HCT116 (cell line): ENCODE data around the gene GSTA3. TPM values are rescaled to one million over a fixed set of nuclear protein-coding genes. Genes with fewer than 3 reads are reported as not detected.

ENCODE experiments used
- ATAC-seq: fragments of 200-7000 bp; cut with Tn5 transposase; 2 replicates; pipeline ENCODE4 v1.9.1; 2020; ENCODE audit warnings: mild to moderate bottlenecking, moderate library complexity
- BruUV-seq: library from RNA; stranded (reverse); fragments of 400-500 nt; replicated peaks from 2 replicates; lab custom pipeline; 2021; lab: Mats Ljungman, UMichigan
- CTCF ChIA-PET: fragments of 300-600 bp; sonication (Branson Sonifier 250); formaldehyde crosslinking; loops from one replicate; lab custom pipeline; 2021; ENCODE audit warnings: antibody characterized with exemption; lab: Charles Lee
- POLR2A ChIA-PET: fragments of 300-600, 350-600 bp; sonication (Branson Sonifier 250); formaldehyde crosslinking; loops from one replicate; lab custom pipeline; 2021; ENCODE audit warnings: antibody characterized with exemption; lab: Charles Lee
- RAD21 ChIA-PET, 2 experiments: fragments of 300-600 bp; sonication (Branson Sonifier 250); formaldehyde crosslinking; loops; one replicate each; lab custom pipeline; 2023; ENCODE audit warnings: low total read pairs in 2 of 2; ENCODE audit not compliant: uncharacterized antibody in 2 of 2, unreplicated experiment in 2 of 2, low non-redundant PET in 1 of 2; lab: Charles Lee
- DNase-seq: peaks from one replicate; pipeline ENCODE4 v3.0.0-alpha.2; 2010; ENCODE audit warnings: low read depth, low spot score
- H2AFZ ChIP-seq: fragments of 200-600 bp; shearing (Covaris generic), sonication (generic); 2 replicates; pipeline ENCODE4 v1.6.1; 2017; ENCODE audit warnings: low read depth, mixed run types, mixed read lengths, antibody characterized with exemption, low read length; ENCODE audit not compliant: poor library complexity, severe bottlenecking
- H3K27ac ChIP-seq: 2 replicates; pipeline ENCODE4 v1.5.1; 2012; ENCODE audit warnings: low read depth, low read length
- H3K27me3 ChIP-seq: fragments of 200-600 bp; sonication (generic); 2 replicates; pipeline ENCODE4 v1.6.1; 2016; ENCODE audit warnings: mixed run types, low read length, mixed read lengths; ENCODE audit not compliant: insufficient read depth
- H3K36me3 ChIP-seq, 2 experiments: fragments of 200-500 bp in 1 of 2; fragments of 200-600 bp in 1 of 2; sonication (Bioruptor generic) in 1 of 2; sonication (generic) in 1 of 2; 2 replicates each; pipeline versions ENCODE4 v1.5.1 to v1.6.1; 2014 to 2016; ENCODE audit warnings: low read length in 2 of 2, inconsistent platforms in 1 of 2, mixed read lengths in 1 of 2, mixed run types in 1 of 2; ENCODE audit not compliant: insufficient read depth in 2 of 2, control insufficient read depth in 1 of 2
- H3K4me1 ChIP-seq, 2 experiments: fragments of 200-600 bp in 1 of 2; sonication (generic) in 1 of 2; 2 replicates each; pipeline versions ENCODE4 v1.5.1 to v1.6.1; 2012 to 2017; ENCODE audit warnings: low read length in 2 of 2, inconsistent platforms in 1 of 2, mild to moderate bottlenecking in 1 of 2, mixed read lengths in 1 of 2, mixed run types in 1 of 2, moderate library complexity in 1 of 2; ENCODE audit not compliant: insufficient read depth in 2 of 2, control insufficient read depth in 1 of 2
- H3K4me2 ChIP-seq: fragments of 200-600 bp; sonication (generic); 2 replicates; pipeline ENCODE4 v1.6.1; 2017; ENCODE audit warnings: mixed run types, low read length, mixed read lengths
- H3K4me3 ChIP-seq, 2 experiments: fragments of 200-600 bp in 1 of 2; sonication (generic) in 1 of 2; replicated peaks in 1 of 2; 2 replicates each; pipeline ENCODE4 v1.5.1; 2011 to 2016; ENCODE audit warnings: low read length in 2 of 2, control low read depth in 1 of 2, low read depth in 1 of 2, mild to moderate bottlenecking in 1 of 2, mixed read lengths in 1 of 2, mixed run types in 1 of 2
- H3K79me2 ChIP-seq: fragments of 200-600 bp; sonication (generic); 2 replicates; pipeline ENCODE4 v1.6.1; 2017; ENCODE audit warnings: mild to moderate bottlenecking, mixed run types, low read length, moderate library complexity, mixed read lengths; ENCODE audit not compliant: insufficient read depth
- H3K9ac ChIP-seq: fragments of 200-600 bp; sonication (generic); 2 replicates; pipeline ENCODE4 v1.6.1; 2016; ENCODE audit warnings: low read length, mixed read lengths
- H3K9me2 ChIP-seq: fragments of 200-600 bp; sonication (generic), shearing (Covaris generic); 2 replicates; pipeline ENCODE4 v1.6.1; 2017; ENCODE audit warnings: mixed run types, mild to moderate bottlenecking, moderate library complexity; ENCODE audit not compliant: insufficient read depth
- H3K9me3 ChIP-seq, 2 experiments: fragments of 200-500 bp in 1 of 2; fragments of 200-600 bp in 1 of 2; sonication (Bioruptor generic) in 1 of 2; sonication (generic) in 1 of 2; 2 replicates each; pipeline ENCODE4 v1.6.1; 2014 to 2017; ENCODE audit warnings: low read length in 2 of 2, mixed read lengths in 2 of 2, inconsistent platforms in 1 of 2, low read depth in 1 of 2, mild to moderate bottlenecking in 1 of 2, mixed run types in 1 of 2, moderate library complexity in 1 of 2; ENCODE audit not compliant: control insufficient read depth in 1 of 2, insufficient read depth in 1 of 2
- H4K20me1 ChIP-seq: fragments of 200-600 bp; sonication (generic), shearing (Covaris generic); 2 replicates; pipeline ENCODE4 v1.6.1; 2017; ENCODE audit warnings: mixed run types, mild to moderate bottlenecking, moderate library complexity; ENCODE audit not compliant: insufficient read depth
- CBX3 ChIP-seq: IDR thresholded peaks from 2 replicates; pipeline ENCODE4 v1.6.1; 2012; ENCODE audit warnings: low read depth
- EGR1 ChIP-seq: IDR thresholded peaks from 2 replicates; pipeline ENCODE4 v1.6.1; 2012; ENCODE audit warnings: low read depth
- ELF1 ChIP-seq: IDR thresholded peaks from 2 replicates; pipeline ENCODE4 v1.6.1; 2012; ENCODE audit warnings: low read depth, borderline replicate concordance
- EZH2phosphoT487 ChIP-seq: fragments of 200-600 bp; IDR thresholded peaks from 2 replicates; pipeline ENCODE4 v1.6.1; 2018; ENCODE audit warnings: antibody characterized with exemption, borderline replicate concordance
- FOSL1 ChIP-seq: IDR thresholded peaks from 2 replicates; pipeline ENCODE4 v1.6.1; 2012; ENCODE audit warnings: low read depth
- RAD21 ChIP-seq: IDR thresholded peaks from 2 replicates; pipeline ENCODE4 v1.6.1; 2012; ENCODE audit warnings: low read depth, mild to moderate bottlenecking
- SIN3A ChIP-seq: IDR thresholded peaks from 2 replicates; pipeline ENCODE4 v1.6.1; 2012; ENCODE audit warnings: low read depth
- SRF ChIP-seq: IDR thresholded peaks from 2 replicates; pipeline ENCODE4 v1.6.1; 2012; ENCODE audit warnings: low read depth
- TCF7L2 ChIP-seq: IDR thresholded peaks from 2 replicates; pipeline ENCODE4 v1.7.0; 2011; ENCODE audit warnings: borderline replicate concordance, inconsistent platforms; ENCODE audit not compliant: insufficient read depth, insufficient read length; ENCODE audit errors: extremely low read depth
- YY1 ChIP-seq: IDR thresholded peaks from 2 replicates; pipeline ENCODE4 v1.6.1; 2011; ENCODE audit warnings: low read length, low read depth, moderate library complexity, mild to moderate bottlenecking; ENCODE audit not compliant: insufficient replicate concordance; ENCODE audit errors: extremely low read depth
- ZNF274 ChIP-seq: fragments of 200-500 bp; sonication (Bioruptor generic); IDR thresholded peaks from 2 replicates; pipeline ENCODE4 v1.6.1; 2014; ENCODE audit warnings: mild to moderate bottlenecking, low read depth, low read length, inconsistent platforms
- intact Hi-C: fragments of 100-400 bp; cut with micrococcal nuclease; formaldehyde crosslinking; loops from 2 replicates; pipeline ENCODE4 v1.10.0; 2022
- total RNA-seq: library from RNA; stranded (reverse); gene quantifications from one replicate; pipeline ENCODE4 v1.2.1, GENCODE V29; 2021; ENCODE audit not compliant: unreplicated experiment
- TF ChIP-seq, protein P1 (sequence below): IDR thresholded peaks from 2 replicates; pipeline ENCODE4 v1.6.1; 2012
- TF ChIP-seq, protein P2 (sequence below), 3 experiments: fragments of 200-600 bp in 1 of 3; sonication (generic) in 1 of 3; IDR thresholded peaks in 2 of 3; conservative IDR thresholded peaks in 1 of 3; 2 replicates each; pipeline ENCODE4 v1.5.1; 2012 to 2017; ENCODE audit warnings: low read depth in 2 of 3, low read length in 2 of 3, antibody characterized with exemption in 1 of 3, borderline replicate concordance in 1 of 3, control low read depth in 1 of 3, mild to moderate bottlenecking in 1 of 3, mixed read lengths in 1 of 3, mixed run types in 1 of 3, moderate library complexity in 1 of 3; ENCODE audit not compliant: insufficient read depth in 1 of 3

Gene GSTA3
- total RNA-seq, 1 experiment from 2014 or later, result not detected

DNA sequence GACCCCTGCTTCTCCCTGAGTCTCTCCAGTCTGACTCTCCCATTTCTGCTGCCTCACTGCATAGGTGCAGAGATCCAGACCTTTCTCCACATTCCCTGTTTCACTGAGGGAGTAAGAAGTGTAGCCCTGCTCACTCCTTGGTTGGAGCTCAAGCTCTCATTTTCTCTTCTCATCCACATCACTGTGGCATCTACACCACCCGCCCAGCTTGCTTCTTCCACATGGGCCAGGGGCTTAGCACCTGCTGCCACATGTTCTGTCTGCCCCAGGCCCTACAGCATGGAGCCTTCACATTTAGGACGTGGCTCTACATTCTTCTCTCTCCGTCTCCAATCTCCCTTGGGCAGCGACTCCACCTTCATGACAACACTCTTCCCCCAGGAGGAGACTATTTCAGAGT, 60.4 kb downstream of the GSTA3 start:
- no peak overlapping the region for H2AFZ ChIP-seq
- H3K4me3 ChIP-seq, result no peak overlapping the region
- ATAC-seq (no peak), DNase-seq (no peak)
- H3K27ac ChIP-seq, result no peak overlapping the region
- H3K27me3 ChIP-seq, result no peaks in the 10 kb centered on the region
- intact Hi-C loops, result no loop called here
- no peak overlapping the region for H3K4me2 ChIP-seq
- H3K4me1 ChIP-seq, result no peaks in the 10 kb centered on the region
- no peaks in the 10 kb centered on the region for H3K79me2 ChIP-seq
- H4K20me1 ChIP-seq, result no peaks in the 10 kb centered on the region
- RAD21 ChIA-PET, result no interaction called here
- H3K9ac ChIP-seq, result no peak overlapping the region
- H3K9me3 ChIP-seq, result no peaks in the 10 kb centered on the region
- no peak for TF ChIP-seq YY1
- TF ChIP-seq SIN3A, result no peak
- TF ChIP-seq FOSL1, result no peak
- no peak for TF ChIP-seq SRF
- TF ChIP-seq EGR1, result no peak
- TF ChIP-seq, protein P1, sequence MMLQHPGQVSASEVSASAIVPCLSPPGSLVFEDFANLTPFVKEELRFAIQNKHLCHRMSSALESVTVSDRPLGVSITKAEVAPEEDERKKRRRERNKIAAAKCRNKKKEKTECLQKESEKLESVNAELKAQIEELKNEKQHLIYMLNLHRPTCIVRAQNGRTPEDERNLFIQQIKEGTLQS, result no peak
- TF ChIP-seq ZNF274, result no peak
- TF ChIP-seq TCF7L2, result no peak
- TF ChIP-seq CBX3, result no peak
- no peak for TF ChIP-seq ELF1
- TF ChIP-seq, protein P2, sequence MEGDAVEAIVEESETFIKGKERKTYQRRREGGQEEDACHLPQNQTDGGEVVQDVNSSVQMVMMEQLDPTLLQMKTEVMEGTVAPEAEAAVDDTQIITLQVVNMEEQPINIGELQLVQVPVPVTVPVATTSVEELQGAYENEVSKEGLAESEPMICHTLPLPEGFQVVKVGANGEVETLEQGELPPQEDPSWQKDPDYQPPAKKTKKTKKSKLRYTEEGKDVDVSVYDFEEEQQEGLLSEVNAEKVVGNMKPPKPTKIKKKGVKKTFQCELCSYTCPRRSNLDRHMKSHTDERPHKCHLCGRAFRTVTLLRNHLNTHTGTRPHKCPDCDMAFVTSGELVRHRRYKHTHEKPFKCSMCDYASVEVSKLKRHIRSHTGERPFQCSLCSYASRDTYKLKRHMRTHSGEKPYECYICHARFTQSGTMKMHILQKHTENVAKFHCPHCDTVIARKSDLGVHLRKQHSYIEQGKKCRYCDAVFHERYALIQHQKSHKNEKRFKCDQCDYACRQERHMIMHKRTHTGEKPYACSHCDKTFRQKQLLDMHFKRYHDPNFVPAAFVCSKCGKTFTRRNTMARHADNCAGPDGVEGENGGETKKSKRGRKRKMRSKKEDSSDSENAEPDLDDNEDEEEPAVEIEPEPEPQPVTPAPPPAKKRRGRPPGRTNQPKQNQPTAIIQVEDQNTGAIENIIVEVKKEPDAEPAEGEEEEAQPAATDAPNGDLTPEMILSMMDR (IDR thresholded peaks at IDR 0.05 in 2 of 3, conservative IDR thresholded peaks at IDR 0.05 in 1 of 3; ENCODE audit: borderline replicate concordance in 1 of 3, insufficient read depth in 1 of 3, low read depth in 2 of 3, low read length in 2 of 3), result no peak
- TF ChIP-seq EZH2phosphoT487, result no peak
- no peak for TF ChIP-seq RAD21
- H3K36me3 ChIP-seq, result no peaks in the 10 kb centered on the region
- BruUV-seq, result no TSS peak
- POLR2A ChIA-PET, result no interaction called here
- CTCF ChIA-PET, result no interaction called here
- no peaks in the 10 kb centered on the region for H3K9me2 ChIP-seq

Other genes starting within 250 kb of the GSTA3 start
- gene TMEM14A, start 238.6 kb downstream of the GSTA3 start, total RNA-seq, result 51.5 TPM
- not detected for gene GSTA2, start 146.2 kb downstream of the GSTA3 start, total RNA-seq
- 0.57 TPM for gene GSTA1, start 105.9 kb downstream of the GSTA3 start, total RNA-seq
- not detected for gene GSTA5, start 68.9 kb downstream of the GSTA3 start, total RNA-seq
- 2.2 TPM for gene GSTA4, start 85.6 kb upstream of the GSTA3 start, total RNA-seq
- gene CILK1, start 152.1 kb upstream of the GSTA3 start, total RNA-seq, result 10.7 TPM
- gene FBXO9, start 155.7 kb upstream of the GSTA3 start, total RNA-seq, result 71.0 TPM
- 0.07 TPM for gene GCM1, start 239.1 kb upstream of the GSTA3 start, total RNA-seq